Liver (tissue), 9 donors: ENCODE measurements around the gene PARVB. TPM values are rescaled to one million over a fixed set of nuclear protein-coding genes. Genes with fewer than 3 reads are reported as not detected.

ENCODE experiments used
- DNase-seq: peaks from one replicate; pipeline ENCODE4 v3.0.0-alpha.2; 2017; ENCODE audit warnings: low spot score
- H3K27ac ChIP-seq, 2 donors: one replicate each; pipeline ENCODE4 v1.7.0; 2013; ENCODE audit warnings: inconsistent platforms in 2 of 2, low read length in 2 of 2, control low read depth in 1 of 2, low read depth in 1 of 2, mild to moderate bottlenecking in 1 of 2
- H3K27me3 ChIP-seq, 4 donors: one replicate each; pipeline versions ENCODE4 v1.6.1 to v1.7.0; 2013; ENCODE audit warnings: low read length in 3 of 4, inconsistent platforms in 1 of 4, mild to moderate bottlenecking in 1 of 4, moderate library complexity in 1 of 4; ENCODE audit not compliant: control insufficient read depth in 4 of 4, insufficient read depth in 4 of 4
- H3K36me3 ChIP-seq, 4 donors: one replicate each; pipeline versions ENCODE4 v1.6.1 to v1.7.0; 2013; ENCODE audit warnings: low read length in 3 of 4, mild to moderate bottlenecking in 3 of 4, low read depth in 1 of 4, moderate library complexity in 1 of 4; ENCODE audit not compliant: control insufficient read depth in 4 of 4, insufficient read depth in 3 of 4
- H3K4me1 ChIP-seq, 4 donors: one replicate each; pipeline versions ENCODE4 v1.6.1 to v1.7.0; 2013; ENCODE audit warnings: low read length in 3 of 4, mild to moderate bottlenecking in 3 of 4, moderate library complexity in 1 of 4; ENCODE audit not compliant: control insufficient read depth in 4 of 4, insufficient read depth in 4 of 4
- H3K4me3 ChIP-seq, 3 donors: one replicate each; pipeline versions ENCODE4 v1.6.1 to v1.7.0; 2013; ENCODE audit warnings: low read length in 3 of 3, control low read depth in 1 of 3, low read depth in 1 of 3, mild to moderate bottlenecking in 1 of 3
- H3K9ac ChIP-seq, 2 donors: one replicate each; pipeline ENCODE4 v1.7.0; 2013; ENCODE audit warnings: low read length in 2 of 2, mild to moderate bottlenecking in 2 of 2, moderate library complexity in 2 of 2, control low read depth in 1 of 2, low read depth in 1 of 2
- H3K9me3 ChIP-seq, 4 donors: one replicate each; pipeline versions ENCODE4 v1.6.1 to v1.7.0; 2013; ENCODE audit warnings: low read length in 3 of 4; ENCODE audit not compliant: control insufficient read depth in 4 of 4
- EGR1 ChIP-seq, 2 donors: IDR thresholded peaks; 2 replicates each; pipeline ENCODE4 v1.6.1; 2016 to 2018; ENCODE audit warnings: antibody characterized with exemption in 2 of 2, low read depth in 2 of 2
- FOXA1 ChIP-seq: IDR thresholded peaks from 2 replicates; pipeline ENCODE4 v1.6.1; 2016; ENCODE audit warnings: antibody characterized with exemption
- FOXA2 ChIP-seq: IDR thresholded peaks from 2 replicates; pipeline ENCODE4 v1.6.1; 2016; ENCODE audit warnings: antibody characterized with exemption
- GABPA ChIP-seq, 2 donors: IDR thresholded peaks in 1 of 2; conservative IDR thresholded peaks in 1 of 2; 2 replicates each; pipeline ENCODE4 v1.6.1; 2016; ENCODE audit warnings: antibody characterized with exemption in 2 of 2, mild to moderate bottlenecking in 1 of 2, moderate library complexity in 1 of 2
- HNF4A ChIP-seq, 2 donors: conservative IDR thresholded peaks; 2 replicates each; pipeline ENCODE4 v1.6.1; 2016; ENCODE audit warnings: antibody characterized with exemption in 2 of 2, mild to moderate bottlenecking in 2 of 2
- HNF4G ChIP-seq: IDR thresholded peaks from 2 replicates; pipeline ENCODE4 v1.6.1; 2016; ENCODE audit warnings: antibody characterized with exemption
- JUND ChIP-seq, 2 donors: IDR thresholded peaks; 2 replicates each; pipeline ENCODE4 v1.6.1; 2016; ENCODE audit warnings: antibody characterized with exemption in 2 of 2
- NR2F2 ChIP-seq: IDR thresholded peaks from 2 replicates; pipeline ENCODE4 v1.6.1; 2016; ENCODE audit warnings: antibody characterized with exemption
- RAD21 ChIP-seq, 2 donors: IDR thresholded peaks; 2 replicates each; pipeline ENCODE4 v1.6.1; 2016; ENCODE audit warnings: antibody characterized with exemption in 2 of 2, mild to moderate bottlenecking in 2 of 2
- RXRA ChIP-seq, 2 donors: IDR thresholded peaks; 2 replicates each; pipeline ENCODE4 v1.6.1; 2017 to 2018; ENCODE audit warnings: antibody characterized with exemption in 2 of 2, mild to moderate bottlenecking in 1 of 2
- SP1 ChIP-seq: IDR thresholded peaks from 2 replicates; pipeline ENCODE4 v1.6.1; 2018; ENCODE audit warnings: antibody characterized with exemption, mild to moderate bottlenecking
- TAF1 ChIP-seq: conservative IDR thresholded peaks from 2 replicates; pipeline ENCODE4 v1.6.1; 2016; ENCODE audit warnings: antibody characterized with exemption, mild to moderate bottlenecking
- YY1 ChIP-seq: IDR thresholded peaks from 2 replicates; pipeline ENCODE4 v1.6.1; 2016; ENCODE audit warnings: antibody characterized with exemption, mild to moderate bottlenecking
- WGBS: extraction: QIAGEN DNeasy Blood & Tissue Kit; methylation state at CpG from one replicate; pipeline ENCODE4 v1.1.7; 2013; 5-methylcytosine and 5-hydroxymethylcytosine counted together
- polyA plus RNA-seq, 2 donors: library from polyadenylated mRNA; stranded (reverse) in 1 of 2; unstranded in 1 of 2; fragments of 200-250 nt in 1 of 2; fragments of >200 nt in 1 of 2; fragmentation: Nextera tagmentation in 1 of 2; extraction: Ambion mirVana in 1 of 2; gene quantifications; one replicate each; pipeline versions ENCODE4 v1.2.1 to v1.2.3, GENCODE V29; 2013 to 2015
- total RNA-seq, 2 donors: library from RNA; depleted of rRNA; stranded (reverse); fragments of >200 nt; gene quantifications; one replicate each; pipeline ENCODE4 v1.2.3, GENCODE V29; 2014
- TF ChIP-seq, protein P1 (sequence below): IDR thresholded peaks from 2 replicates; pipeline ENCODE4 v1.6.1; 2016; ENCODE audit warnings: antibody characterized with exemption
- TF ChIP-seq, protein P2 (sequence below): IDR thresholded peaks from 2 replicates; pipeline ENCODE4 v1.6.1; 2016; ENCODE audit warnings: antibody characterized with exemption
- TF ChIP-seq, protein P3 (sequence below): fragments of 150-350 bp; IDR thresholded peaks from 2 replicates; pipeline ENCODE4 v1.5.1; 2017; ENCODE audit warnings: improper control_type of control experiment, low read depth, low read length; ENCODE audit not compliant: missing input control
- TF ChIP-seq, protein P4 (sequence below): IDR thresholded peaks from 2 replicates; pipeline ENCODE4 v1.6.1; 2016; ENCODE audit warnings: antibody characterized with exemption, mild to moderate bottlenecking
- TF ChIP-seq, protein P5 (sequence below): IDR thresholded peaks from 2 replicates; pipeline ENCODE4 v1.6.1; 2016; ENCODE audit warnings: antibody characterized with exemption
- donor health status: healthy.
- donor health status: healthy.
- donor health status: healthy.
- donor health status: healthy.
- donor health status: healthy.

PARVB gene
- total and polyA plus RNA-seq, 4 donors, result 3.2 to 55.5 (median 17.7) TPM

DNA sequence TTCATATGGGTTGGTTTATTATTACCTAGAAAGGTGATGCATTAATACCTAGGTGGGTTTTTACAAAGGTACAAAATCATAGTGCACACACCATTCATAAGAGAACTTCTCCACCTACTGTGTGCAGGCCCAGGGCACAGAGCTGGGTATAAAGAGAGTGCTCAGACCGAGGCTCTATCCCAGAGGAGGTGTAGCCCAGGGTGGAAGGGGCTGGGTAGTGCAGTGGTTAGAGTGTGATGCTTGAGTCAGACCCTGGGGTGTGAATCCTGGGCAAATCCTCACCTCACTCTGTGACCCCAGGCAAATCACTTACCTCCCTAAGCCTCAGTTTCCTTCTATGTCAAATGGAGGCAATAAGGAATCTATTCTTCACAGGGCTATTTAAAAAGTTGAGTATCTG is 188.8 kb downstream of the PARVB start:
- no peak overlapping the region for H3K9ac ChIP-seq
- no peak for DNase-seq

More for the DNA sequence above, 188.8 kb downstream of the PARVB start:
- TF ChIP-seq TAF1 (no peak), SP1 (no peak), NR2F2 (no peak), HNF4G (no peak), FOXA1 (no peak), EGR1 (IDR thresholded peaks at IDR 0.05; ENCODE audit: low read depth in 2 of 2) (no peak), FOXA2 (no peak), RAD21 (IDR thresholded peaks at IDR 0.05) (no peak), GABPA (IDR thresholded peaks at IDR 0.05 in 1 of 2, conservative IDR thresholded peaks at IDR 0.05 in 1 of 2) (no peak), RXRA (IDR thresholded peaks at IDR 0.05) (no peak), HNF4A (conservative IDR thresholded peaks at IDR 0.05) (no peak), JUND (IDR thresholded peaks at IDR 0.05) (no peak), YY1 (no peak)
- TF ChIP-seq, protein P1, sequence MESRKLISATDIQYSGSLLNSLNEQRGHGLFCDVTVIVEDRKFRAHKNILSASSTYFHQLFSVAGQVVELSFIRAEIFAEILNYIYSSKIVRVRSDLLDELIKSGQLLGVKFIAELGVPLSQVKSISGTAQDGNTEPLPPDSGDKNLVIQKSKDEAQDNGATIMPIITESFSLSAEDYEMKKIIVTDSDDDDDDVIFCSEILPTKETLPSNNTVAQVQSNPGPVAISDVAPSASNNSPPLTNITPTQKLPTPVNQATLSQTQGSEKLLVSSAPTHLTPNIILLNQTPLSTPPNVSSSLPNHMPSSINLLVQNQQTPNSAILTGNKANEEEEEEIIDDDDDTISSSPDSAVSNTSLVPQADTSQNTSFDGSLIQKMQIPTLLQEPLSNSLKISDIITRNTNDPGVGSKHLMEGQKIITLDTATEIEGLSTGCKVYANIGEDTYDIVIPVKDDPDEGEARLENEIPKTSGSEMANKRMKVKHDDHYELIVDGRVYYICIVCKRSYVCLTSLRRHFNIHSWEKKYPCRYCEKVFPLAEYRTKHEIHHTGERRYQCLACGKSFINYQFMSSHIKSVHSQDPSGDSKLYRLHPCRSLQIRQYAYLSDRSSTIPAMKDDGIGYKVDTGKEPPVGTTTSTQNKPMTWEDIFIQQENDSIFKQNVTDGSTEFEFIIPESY, result no peak
- TF ChIP-seq, protein P2, sequence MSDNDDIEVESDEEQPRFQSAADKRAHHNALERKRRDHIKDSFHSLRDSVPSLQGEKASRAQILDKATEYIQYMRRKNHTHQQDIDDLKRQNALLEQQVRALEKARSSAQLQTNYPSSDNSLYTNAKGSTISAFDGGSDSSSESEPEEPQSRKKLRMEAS, result no peak
- TF ChIP-seq, protein P3, sequence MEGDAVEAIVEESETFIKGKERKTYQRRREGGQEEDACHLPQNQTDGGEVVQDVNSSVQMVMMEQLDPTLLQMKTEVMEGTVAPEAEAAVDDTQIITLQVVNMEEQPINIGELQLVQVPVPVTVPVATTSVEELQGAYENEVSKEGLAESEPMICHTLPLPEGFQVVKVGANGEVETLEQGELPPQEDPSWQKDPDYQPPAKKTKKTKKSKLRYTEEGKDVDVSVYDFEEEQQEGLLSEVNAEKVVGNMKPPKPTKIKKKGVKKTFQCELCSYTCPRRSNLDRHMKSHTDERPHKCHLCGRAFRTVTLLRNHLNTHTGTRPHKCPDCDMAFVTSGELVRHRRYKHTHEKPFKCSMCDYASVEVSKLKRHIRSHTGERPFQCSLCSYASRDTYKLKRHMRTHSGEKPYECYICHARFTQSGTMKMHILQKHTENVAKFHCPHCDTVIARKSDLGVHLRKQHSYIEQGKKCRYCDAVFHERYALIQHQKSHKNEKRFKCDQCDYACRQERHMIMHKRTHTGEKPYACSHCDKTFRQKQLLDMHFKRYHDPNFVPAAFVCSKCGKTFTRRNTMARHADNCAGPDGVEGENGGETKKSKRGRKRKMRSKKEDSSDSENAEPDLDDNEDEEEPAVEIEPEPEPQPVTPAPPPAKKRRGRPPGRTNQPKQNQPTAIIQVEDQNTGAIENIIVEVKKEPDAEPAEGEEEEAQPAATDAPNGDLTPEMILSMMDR, result no peak
- TF ChIP-seq, protein P4, sequence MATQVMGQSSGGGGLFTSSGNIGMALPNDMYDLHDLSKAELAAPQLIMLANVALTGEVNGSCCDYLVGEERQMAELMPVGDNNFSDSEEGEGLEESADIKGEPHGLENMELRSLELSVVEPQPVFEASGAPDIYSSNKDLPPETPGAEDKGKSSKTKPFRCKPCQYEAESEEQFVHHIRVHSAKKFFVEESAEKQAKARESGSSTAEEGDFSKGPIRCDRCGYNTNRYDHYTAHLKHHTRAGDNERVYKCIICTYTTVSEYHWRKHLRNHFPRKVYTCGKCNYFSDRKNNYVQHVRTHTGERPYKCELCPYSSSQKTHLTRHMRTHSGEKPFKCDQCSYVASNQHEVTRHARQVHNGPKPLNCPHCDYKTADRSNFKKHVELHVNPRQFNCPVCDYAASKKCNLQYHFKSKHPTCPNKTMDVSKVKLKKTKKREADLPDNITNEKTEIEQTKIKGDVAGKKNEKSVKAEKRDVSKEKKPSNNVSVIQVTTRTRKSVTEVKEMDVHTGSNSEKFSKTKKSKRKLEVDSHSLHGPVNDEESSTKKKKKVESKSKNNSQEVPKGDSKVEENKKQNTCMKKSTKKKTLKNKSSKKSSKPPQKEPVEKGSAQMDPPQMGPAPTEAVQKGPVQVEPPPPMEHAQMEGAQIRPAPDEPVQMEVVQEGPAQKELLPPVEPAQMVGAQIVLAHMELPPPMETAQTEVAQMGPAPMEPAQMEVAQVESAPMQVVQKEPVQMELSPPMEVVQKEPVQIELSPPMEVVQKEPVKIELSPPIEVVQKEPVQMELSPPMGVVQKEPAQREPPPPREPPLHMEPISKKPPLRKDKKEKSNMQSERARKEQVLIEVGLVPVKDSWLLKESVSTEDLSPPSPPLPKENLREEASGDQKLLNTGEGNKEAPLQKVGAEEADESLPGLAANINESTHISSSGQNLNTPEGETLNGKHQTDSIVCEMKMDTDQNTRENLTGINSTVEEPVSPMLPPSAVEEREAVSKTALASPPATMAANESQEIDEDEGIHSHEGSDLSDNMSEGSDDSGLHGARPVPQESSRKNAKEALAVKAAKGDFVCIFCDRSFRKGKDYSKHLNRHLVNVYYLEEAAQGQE, result no peak
- TF ChIP-seq, protein P5, sequence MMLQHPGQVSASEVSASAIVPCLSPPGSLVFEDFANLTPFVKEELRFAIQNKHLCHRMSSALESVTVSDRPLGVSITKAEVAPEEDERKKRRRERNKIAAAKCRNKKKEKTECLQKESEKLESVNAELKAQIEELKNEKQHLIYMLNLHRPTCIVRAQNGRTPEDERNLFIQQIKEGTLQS, result no peak
- H3K4me3 ChIP-seq, result no peak overlapping the region
- H3K4me1 ChIP-seq, result no peaks in the 10 kb centered on the region
- WGBS, result 74% methylated on average over 1 of the region's 1 CpG
- H3K27me3 ChIP-seq, result no peaks in the 10 kb centered on the region
- H3K9me3 ChIP-seq, result peaks cover 2 to 5% (median 3%) of the 10 kb centered on the region in 4 donors
- no peaks in the 10 kb centered on the region for H3K36me3 ChIP-seq
- H3K27ac ChIP-seq, result no peak overlapping the region
